Activated CD4-positive, CD25-positive, alpha-beta regulatory T cell treated with anti-CD3 and anti-CD28 coated beads, Interleukin-2, amount 50 U/mL, for 72 hours (primary cell): ENCODE measurements around the gene ERBB4.

Experiments used
- DNase-seq: peaks from one replicate; pipeline ENCODE4 v3.0.0; 2021

The ERBB4 gene

DNA sequence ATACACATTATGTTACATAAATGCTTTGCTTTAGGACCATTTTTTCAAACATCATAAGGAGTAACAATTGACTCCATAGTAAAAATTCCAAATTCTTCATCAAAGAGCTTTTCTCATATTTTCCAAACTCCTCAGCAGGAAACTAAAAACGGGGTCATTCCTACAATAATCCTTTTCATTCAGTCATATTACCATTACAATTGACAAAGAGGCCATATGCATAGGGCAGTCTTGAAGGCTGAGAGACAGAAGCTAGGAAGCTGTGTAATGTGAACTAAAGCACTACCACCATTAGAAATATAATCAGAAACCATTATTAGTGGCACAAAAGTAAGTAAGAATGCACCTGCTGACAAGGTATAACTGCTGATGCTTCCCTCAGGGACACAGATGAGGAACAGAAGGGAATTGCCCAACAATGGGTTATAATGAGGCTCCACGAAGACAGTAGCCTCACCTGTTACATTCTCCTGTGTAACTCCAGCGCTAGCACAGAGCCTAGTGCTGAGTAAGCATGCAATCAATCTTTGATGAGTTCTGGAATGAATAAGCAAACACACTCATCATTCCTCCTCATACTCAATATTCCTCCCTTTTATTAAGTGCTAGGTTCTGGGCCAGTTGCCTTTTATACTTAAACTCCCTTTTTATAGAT lies 1039.9 kb downstream of the ERBB4 start:
- no peak for DNase-seq

DNA sequence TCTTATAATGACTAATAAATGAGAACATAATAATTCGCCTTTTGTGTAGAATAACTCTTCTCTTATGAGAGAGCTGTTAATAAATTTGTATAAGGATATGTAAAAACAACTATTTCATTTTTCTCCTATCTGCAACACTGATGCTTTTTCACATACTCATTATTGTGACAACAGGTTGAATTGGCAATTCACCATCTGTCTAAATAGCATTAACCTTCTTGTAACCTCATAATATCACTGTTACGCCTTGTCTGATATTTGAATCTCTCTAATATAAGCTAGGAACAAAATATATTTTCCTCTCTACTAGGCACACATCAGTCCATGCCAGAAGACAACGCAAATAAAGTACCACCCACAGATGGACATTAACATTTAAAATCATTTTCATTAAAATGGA lies 1043.3 kb downstream of the ERBB4 start:
- no peak for DNase-seq

DNA sequence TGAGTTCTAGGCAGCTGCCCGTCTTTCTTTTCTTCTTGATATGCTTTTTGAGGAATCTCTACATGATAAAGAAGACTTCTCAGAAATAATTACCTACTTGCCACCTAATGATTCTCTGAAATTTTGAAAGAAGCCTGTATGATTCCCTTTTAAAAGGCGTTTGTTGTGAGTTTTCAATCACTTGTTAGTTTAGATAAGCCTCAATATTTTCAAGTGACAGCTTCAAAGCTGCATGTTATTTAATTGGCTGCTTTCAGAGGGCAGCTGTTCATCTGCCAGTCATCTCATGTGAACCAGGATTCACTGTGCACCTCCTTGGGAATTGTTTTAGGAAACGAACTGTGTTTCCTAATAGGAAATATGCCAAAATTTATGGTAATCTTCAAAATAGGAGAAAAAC lies 1044.1 kb downstream of the ERBB4 start:
- DNase-seq = no peak

DNA sequence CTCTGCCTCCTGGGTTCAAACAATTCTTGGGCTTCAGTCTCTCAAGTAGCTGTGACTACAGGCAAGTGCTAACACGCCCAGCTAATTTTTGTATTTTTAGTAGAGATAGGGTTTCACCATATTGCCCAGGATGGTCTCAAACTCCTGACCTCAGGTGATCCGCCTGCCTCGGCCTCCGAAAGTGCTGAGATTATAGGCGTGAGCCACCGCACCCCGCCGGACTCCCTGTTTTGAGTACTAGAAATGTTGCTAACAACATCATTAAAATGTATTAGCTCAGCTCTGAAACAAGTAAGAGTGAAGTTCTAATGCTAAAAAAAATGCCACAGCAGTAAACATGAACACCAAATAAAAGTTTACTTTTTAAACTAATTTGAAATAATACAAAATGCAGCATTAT lies 1044.5 kb downstream of the ERBB4 start:
- DNase-seq = no peak

DNA sequence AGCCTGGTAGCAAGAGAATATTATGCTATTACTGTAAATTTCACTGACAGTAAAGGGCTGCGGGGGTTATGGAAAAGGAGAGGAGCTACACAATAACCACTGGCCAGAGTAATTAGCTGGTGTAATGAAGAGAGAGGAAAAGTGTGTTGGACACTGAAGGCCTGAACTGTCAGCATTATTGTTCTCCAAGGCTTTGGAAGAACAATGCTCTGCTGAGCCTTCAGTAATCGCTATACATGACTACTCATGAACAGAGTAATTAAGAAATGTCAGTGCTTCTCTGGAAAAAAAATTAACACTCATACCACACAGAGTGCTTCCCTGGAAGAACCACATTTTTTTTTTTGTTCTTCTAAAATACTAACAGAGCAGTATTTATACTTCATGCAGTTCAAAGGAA lies 1050.9 kb downstream of the ERBB4 start:
- no peak for DNase-seq

DNA sequence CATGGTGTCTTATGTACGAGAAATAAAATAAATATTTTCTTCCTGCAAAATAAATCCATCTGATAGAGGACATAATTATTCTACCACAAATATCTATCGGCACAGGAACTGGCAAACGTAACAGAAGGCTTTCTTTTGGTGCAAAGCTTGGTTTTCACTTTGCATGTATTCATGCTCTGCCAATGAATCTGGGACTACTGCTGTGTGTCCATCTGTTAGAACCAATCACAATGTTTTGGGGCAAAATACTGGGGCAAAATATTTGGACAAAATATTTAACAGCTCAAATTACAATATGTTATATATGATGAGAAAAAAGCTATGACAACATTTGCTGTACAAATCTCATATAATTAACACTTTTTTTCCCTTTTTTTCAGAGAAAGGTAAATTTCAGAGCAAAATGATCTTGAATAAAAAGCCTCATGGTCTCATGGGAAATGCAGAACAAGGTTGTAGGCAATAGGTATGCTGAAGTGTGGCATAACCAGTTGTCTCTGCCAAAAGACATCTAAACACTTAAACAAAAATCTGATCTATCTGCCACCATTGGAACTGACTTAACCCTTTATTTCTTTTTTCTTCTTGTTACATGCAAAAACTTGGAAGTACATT lies 1059.0 kb downstream of the ERBB4 start:
- no peak for DNase-seq

DNA sequence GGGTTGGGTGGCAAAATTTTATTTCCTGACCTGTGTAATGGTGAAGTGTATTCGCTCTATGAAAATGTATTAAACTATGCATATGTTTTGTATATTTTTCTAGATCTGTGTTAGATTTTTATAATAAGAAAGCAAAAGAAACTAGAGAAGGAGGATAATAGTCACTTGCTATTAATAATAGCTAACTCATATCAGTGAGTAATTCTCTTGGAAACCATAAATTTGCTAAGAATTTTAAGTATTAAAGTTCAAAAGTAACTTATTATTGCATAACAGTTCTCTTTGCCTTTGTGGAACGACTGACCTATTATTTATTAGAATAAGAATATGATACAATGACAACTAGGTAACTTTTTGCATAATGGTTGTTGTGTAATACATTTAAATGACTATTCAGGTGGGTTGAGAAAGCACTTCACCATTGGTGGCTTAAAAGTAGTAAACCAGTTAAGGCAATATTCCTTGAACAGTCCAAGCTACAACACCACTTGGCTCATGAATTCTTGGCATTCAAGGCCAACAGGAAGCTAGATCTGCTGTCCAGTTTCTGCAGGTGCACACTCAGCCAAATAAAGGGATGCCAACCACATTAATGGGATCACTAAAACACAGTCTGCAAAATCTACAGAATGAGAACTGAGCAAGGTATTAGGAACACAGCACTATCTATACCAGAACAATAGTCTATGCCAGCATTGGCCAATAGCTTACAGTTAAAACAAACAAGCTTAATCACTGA lies 1060.9 kb downstream of the ERBB4 start:
- no peak for DNase-seq

DNA sequence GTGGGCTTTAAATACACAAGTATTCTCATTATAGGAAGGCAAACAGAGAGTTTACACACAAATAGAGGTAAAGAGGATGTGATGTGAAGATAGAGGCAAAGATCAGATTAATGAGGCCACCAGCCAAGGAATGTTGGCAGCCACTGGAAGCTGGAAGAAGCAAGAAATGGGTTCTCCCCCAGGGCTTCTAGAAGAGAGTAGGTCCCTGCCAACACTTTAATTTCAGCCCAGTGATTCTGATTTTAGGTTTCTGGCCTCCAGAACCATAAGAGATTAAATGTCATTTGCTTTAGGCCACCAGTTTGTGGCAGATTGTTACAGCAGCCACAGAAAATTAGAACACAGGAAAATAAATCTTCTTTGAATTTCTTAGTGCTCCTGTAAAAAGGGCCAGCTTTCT lies 1065.5 kb downstream of the ERBB4 start:
- no peak for DNase-seq

DNA sequence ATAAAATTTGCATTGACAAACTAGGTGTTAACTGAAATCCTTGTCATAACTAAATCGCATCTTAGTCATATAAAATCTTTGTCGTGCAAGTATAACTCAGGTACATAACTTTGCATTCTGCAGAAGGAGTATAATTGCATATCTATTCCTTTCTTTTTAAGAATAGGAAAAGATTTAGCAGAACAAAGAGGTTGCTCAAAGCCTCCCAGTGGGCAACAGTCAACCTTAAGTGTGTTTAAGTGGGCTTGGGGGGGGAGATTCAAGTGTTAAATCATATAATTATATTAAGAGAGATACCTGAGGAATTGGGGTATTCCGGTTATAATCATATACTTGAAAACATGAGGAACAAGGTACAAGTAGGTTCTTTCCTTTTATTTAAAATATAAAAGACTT lies 1068.9 kb downstream of the ERBB4 start:
- no peak for DNase-seq

DNA sequence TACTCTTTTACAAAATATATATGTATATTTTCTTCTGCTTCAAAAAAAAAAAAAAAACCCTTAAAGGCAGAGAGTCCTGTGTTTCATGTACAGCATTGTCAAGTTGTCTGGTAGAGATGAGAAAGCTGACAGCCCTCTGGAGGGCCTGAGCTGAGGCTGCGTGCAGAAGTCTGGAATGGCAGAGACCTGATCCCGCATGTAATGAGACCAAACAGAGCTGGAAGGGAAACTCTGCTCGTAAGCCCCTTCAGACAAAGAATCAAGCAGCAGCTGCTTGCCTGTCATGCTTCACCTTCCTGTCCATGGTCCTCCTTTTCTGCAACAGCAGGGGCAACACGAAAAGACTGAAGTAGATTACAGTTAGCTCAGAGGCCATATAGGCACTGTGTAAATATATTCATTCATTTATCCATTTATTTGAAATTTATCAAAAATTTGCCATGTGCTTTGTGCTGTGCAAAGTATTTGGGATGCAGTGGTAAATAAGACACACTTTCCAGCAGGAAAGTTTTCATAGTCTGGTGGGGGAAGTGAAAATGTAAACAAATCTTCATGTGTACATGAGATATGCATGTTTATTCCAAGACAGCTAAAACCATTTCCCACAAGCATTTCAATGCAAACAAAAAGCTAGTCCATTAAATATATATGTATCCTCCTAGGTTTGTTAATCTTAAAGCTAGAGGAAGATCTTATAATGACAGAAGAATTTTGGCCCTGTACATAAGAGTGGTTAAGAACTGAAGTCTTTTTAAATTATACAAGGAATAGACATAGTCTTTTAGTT lies 1069.5 kb downstream of the ERBB4 start:
- no peak for DNase-seq

DNA sequence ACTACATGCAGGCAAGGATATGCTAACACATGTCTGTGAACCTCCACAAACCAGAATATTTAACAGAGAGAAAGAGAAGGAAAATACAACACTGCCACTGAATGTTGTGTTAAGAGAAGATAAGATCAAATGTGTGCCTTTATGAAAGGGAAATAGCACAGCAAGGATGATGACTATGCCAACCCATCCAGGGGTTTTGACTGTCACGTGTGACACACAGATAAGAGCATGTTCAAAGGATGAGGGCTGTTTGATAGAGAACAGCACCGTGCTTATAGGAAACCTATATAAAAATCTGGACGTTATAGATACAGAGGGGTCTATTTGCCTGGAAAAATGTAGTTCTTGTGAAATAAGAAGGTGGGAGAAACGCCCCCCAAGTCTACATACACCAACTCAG lies 1070.4 kb downstream of the ERBB4 start:
- no peak for DNase-seq

DNA sequence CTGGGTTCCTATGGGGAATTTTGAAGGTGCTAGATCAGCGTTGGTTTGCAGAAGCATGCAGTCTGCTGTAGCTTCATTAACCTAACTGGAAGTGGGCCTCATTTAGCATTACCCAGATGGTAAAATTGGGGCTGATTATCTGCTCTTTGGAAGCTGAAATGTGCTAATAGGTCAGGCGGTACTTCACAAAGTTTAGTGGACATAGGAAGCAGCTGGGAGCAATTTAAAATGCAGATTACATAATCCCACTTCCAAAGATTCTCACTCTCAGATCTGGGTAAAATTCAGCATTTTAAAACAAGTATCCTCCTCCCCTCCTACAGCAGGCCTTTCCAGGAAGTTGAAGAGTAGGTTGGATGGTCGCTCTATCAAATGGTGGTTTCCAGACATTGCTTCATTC lies 1075.2 kb downstream of the ERBB4 start:
- DNase-seq = no peak

DNA sequence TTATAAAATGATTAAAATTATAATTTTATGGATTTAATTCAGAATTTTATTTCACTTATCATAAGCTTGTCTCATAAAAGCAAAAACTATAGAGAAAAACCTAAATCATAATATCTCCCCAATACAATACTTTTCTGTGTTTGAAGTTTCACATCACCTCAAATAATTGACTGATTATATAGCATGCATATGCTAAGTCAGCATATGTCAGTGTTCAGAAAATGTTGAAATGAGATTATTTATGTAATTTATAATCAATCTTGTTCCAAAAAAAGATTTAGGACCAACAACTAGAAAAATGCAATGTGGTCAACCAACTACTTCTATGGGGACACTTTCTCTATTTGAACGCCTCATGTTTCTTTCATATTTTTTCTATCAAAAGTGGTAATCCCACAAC lies 1079.6 kb downstream of the ERBB4 start:
- DNase-seq = no peak

DNA sequence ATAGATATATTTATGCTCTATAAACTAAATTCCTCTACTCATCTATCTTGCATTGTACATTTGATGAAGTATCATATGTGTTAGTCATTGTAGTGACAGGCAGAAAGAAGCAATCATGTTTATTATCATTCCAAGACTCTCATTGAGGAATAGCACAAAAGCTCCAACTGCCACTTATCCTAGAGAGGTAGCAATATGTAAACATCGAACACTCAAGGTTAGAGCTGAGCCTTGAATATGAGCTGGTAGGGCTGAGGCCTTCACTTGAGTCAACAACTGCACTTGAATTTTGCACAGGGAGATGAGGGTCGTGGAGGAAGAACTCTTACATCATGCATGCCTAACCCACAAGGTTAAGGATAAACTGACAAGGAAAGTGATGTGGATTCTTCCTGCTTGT lies 1081.3 kb downstream of the ERBB4 start:
- no peak for DNase-seq

DNA sequence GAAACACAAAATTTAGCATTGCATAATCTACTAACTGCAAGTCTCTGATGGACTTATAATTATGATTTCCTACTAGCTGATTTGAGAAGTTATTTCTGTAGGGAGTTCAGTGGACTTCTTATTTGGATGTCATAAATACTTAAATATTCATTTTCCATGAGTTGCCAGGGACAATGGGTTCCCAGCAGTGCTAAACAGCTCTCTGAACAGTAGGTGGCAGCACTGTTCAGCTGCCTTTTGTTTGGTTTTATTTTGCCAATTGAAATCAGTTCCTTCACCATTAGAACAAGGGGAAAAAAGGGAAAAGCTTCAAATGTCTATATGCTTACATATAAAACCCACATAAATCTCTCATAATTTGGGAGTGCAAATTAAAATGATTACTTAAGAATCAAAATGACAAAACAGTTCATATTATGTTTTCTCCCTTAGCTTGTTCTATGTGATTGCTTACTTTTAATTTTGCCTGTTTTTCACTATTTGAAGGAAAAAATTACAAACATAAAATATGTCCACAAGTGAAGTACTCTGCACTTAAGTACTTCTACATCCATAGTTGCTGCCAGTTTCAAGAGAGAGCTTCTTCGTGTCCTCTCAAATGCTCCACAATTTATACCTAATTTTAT lies 1083.3 kb downstream of the ERBB4 start:
- no peak for DNase-seq

DNA sequence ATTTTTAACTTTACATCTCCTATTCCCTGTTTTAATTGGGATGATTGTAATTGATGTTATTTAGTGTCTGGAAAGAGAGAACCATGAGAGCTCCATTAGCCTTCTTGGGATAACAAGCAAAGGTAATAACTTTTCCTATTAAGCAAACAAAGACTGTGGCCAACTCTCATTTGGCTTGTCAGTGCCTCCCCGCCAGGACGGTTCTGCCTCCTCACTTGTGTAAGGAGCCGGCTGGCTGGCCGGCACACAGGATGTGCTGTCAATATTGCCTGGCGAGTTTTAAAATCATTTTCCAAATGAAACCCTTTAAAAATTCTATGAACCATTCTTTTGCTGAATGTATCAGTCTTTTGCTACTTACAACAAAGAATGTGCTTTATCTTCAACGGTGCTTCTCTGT lies 1083.9 kb downstream of the ERBB4 start:
- DNase-seq = no peak

DNA sequence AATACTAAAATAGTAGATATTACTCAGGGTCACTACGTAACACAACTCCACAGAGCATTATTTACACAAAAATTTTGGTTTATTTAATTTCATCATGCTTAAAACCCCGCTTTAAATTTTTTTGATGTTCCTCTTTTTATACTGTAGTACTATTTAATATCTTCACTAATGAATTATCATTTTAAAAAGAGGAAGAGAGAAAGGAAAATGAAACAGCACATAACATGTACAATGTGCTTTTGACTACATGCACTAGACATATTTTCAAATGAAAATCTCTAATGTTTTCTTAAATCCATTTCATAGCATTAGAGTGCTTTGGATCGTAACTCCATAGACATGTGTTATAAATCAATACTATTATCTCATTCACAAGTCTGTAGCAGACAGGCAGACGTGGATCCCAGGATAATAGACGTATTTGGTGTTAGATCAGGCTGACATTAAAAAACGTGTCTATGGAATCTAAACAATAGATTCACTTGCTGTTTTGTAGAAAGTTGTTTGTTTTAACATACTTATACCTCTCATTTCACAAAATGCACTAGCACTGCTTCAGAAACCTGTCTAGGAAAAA lies 1085.2 kb downstream of the ERBB4 start:
- no peak for DNase-seq

DNA sequence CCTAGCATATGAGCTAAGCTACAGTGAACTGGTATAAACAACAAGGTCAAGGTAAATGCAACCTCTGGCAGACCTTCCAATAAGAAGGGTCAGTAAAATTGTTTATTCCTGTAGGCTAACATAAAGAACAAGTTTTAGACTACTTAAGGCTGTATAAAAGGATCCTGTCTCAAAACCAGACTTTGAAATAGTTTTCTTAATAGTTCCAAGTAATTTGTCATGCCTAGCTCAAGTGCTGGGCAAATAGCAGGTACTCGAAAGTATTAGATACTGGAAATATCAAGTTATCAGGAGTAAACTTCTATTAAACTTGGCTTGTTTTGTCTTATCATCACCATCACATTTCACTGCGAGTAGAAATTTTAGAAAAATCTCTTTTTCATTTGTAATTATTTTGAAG lies 1087.0 kb downstream of the ERBB4 start:
- DNase-seq = no peak

DNA sequence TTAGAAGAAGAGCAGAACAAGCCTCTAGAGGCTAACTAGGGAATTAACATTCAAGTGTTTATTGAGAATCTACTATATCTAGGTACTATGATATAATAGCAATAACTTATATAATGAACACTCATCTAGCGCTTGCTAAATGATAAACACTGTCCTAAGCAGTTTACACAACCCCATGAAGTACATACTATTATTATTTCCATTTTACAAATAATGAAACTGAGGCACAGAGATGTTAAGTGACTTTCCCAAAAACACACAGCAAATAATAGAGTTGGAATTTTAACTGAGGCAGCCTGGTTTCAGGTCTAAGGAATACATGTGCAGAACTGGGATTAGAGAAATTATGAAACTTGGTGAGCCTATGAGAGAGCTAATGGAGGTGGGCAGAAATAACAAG lies 1088.8 kb downstream of the ERBB4 start:
- DNase-seq = no peak

DNA sequence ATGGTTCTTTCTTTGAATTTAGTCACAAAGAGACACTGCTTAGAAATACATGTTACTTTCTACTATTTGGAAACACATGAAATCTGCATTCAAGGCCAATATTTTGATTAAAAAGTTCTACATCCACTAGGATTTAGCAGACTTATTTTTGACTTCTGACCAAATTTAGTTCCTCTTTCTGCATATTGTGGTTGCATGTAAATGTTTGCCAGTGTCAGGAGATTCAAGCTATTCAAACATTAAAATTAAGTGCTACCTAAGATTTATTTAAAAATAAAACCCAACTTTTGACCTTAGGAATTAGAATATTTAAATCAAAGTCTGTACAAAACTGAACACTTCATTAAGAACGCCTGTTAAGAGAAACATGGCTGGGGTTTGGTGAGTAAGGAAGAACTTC lies 1091.1 kb downstream of the ERBB4 start:
- no peak for DNase-seq

DNA sequence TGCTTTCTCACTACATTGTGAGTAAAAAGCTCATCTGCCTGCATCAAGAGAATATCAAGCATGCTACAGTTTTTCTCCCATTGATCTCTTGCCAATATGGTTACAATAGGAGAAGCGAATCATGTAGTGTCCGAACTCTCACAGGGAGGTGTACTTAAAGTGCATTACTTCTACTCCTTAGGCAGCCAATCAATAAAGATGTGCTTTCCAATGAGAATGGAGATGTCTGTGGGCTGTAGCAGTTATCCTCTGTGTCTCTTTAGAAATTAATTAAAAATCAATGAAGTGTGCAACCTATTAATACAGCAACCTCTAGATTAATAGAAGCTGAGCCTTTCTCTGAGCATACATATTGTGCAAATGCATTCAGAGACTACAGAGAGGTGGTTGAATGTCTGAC lies 1098.5 kb downstream of the ERBB4 start:
- no peak for DNase-seq

DNA sequence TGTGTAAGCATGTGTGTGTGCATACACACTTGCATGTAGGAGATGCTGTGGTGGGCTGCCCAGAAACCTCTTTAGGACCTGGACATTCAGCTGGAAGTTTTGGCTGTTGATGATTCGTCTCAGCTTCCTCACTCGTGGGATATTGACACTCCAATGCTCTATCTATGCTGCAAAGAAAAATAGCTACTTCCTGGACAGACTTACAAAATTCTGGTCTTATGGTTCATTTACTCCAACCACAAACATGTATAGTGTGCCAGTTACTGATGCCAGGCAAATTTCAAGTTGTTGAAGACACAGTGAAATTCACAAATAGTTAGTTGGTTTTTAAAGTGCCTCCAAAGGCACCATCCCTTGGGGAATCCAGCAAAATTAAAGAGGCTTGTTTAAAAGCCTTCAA lies 1099.6 kb downstream of the ERBB4 start:
- DNase-seq = no peak

DNA sequence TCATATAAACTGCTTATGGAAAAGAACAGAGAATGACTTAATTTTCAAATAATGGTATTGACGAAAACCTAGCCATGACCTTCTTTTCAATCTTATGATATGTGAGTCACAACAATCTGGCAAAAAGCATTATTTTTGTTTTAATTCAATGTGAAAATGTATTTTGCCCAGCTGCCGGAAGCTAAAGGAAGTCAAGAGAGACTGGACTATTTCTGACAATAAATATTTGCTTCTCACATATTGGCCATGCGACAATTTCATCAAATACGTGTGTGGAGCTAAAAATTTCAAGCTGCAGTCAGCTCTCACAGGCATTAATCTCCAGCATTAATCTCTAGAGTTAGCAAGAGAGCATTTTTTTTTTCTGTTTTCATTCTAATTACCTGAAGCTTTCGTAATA lies 1101.2 kb downstream of the ERBB4 start:
- DNase-seq = no peak
